Measurements from ENCODE around the gene DUSP2.

The DUSP2 gene

DNA sequence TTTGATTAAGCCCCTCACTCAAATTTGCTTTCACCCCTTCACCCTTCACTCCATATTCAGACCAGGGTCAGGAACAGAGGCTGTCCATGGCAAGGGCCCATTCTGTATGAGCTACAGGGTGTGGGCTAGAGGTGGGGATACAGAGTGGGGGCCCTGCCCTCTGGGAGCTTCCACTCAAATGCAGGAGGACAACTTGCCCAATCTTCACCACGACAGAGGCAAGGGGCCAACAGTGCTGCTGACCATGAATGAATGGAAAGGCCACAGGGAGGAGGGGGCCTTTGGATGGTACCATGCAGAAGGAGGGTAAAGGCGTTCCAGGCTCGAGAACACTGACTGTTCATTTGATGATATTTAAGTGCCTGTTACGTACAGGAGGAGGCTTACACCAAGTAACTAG is 51.7 kb downstream of the DUSP2 start:
- TF ChIP-seq, protein P1, sequence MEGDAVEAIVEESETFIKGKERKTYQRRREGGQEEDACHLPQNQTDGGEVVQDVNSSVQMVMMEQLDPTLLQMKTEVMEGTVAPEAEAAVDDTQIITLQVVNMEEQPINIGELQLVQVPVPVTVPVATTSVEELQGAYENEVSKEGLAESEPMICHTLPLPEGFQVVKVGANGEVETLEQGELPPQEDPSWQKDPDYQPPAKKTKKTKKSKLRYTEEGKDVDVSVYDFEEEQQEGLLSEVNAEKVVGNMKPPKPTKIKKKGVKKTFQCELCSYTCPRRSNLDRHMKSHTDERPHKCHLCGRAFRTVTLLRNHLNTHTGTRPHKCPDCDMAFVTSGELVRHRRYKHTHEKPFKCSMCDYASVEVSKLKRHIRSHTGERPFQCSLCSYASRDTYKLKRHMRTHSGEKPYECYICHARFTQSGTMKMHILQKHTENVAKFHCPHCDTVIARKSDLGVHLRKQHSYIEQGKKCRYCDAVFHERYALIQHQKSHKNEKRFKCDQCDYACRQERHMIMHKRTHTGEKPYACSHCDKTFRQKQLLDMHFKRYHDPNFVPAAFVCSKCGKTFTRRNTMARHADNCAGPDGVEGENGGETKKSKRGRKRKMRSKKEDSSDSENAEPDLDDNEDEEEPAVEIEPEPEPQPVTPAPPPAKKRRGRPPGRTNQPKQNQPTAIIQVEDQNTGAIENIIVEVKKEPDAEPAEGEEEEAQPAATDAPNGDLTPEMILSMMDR (IDR thresholded peaks at IDR 0.05; ENCODE audit: control insufficient read depth, extremely low read depth, insufficient read depth) = no peak
- DNase-seq (ENCODE audit: low read depth) = no peak
- no peak overlapping the region for H3K4me3 ChIP-seq (ENCODE audit: low read depth, low read length)
